GM12873 (cell line): ENCODE data around the gene CCR6.

Experiments used
- CTCF ChIP-seq: IDR thresholded peaks from 2 replicates; pipeline ENCODE4 v1.5.1; 2012; ENCODE audit warnings: low read depth, mild to moderate bottlenecking, moderate library complexity, low read length, control low read depth; ENCODE audit not compliant: insufficient read depth; ENCODE audit errors: missing control alignments

The CCR6 gene

GRCh38 chr6:167122827-167123657 is at the start of gene CCR6:
CCR6 (plus strand) TSS chr6:167123096; CDS start chr6:167136135, 13,039 bp downstream.
- TF ChIP-seq CTCF, result no peak

DNA sequence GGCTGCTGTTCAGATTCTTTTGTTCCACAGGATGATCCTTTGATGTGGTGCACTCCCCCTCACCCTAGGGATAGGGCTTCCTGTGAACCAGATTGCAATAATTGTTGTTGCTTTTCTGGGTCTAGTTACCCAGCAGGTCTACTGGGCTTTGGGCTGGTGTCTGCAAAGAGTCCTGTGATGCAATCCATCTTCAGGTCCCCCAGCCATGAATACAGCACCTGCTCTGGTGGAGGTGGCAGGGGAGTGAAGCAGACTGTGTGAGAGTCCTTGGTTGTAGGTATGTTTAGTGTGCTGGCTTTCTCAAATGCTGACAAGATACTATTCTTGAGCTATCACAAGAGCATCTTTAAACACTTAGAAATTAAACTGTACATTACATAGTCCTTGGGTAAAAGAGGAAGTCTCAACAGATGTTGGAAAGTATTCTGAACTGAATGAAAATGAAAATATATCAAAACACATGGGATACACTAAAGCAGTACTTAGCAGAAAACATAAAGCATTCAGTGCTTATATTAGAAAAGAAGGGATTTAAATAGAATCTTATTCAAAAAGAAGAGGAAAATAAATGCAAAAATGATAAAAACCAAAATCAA is 49.1 kb upstream of the CCR6 start:
- TF ChIP-seq CTCF, result no peak

DNA sequence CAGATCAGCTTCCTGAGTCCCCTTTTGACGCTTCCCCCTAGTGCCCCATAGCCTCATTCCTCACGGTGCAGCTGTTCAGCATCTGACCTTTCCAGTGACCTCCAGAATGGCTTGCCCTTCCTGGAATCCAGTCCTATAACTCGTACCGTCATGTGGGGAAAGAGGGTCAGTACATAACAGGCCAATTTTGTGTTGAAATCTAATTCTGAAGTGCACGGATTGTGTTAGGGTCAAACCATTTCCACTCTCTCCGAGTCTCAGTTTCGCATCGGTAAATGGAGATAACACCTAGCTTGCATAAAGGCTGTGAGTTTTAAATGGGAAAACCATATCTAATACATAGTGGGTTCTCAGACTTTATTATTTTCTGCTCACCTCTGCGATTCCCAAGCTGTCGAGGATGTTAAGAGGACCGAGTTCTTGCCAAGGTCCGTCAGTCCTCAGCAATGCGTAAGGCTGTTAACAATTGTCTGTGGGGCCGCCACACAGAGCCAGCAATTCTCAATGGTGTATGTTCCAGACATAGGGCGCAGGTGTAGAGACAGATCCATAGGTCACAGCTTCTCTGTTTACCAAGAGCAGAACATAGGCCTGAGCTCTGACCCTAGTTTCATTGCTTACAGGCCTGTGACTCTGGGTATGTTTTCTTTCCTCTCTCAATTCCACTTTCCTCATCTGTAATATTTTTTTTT is 45.5 kb upstream of the CCR6 start:
- TF ChIP-seq CTCF, result no peak

- TF ChIP-seq CTCF, result no peak
Observed at GRCh38 chr6:167078745-167079144, 44.2 kb upstream of the CCR6 start.

GRCh38 chr6:167079853-167080297 is 43.0 kb upstream of the CCR6 start:
- TF ChIP-seq CTCF, result peak; percentile 80

- no peak for TF ChIP-seq CTCF
Observed at GRCh38 chr6:167087857-167088354, 35.0 kb upstream of the CCR6 start.

DNA sequence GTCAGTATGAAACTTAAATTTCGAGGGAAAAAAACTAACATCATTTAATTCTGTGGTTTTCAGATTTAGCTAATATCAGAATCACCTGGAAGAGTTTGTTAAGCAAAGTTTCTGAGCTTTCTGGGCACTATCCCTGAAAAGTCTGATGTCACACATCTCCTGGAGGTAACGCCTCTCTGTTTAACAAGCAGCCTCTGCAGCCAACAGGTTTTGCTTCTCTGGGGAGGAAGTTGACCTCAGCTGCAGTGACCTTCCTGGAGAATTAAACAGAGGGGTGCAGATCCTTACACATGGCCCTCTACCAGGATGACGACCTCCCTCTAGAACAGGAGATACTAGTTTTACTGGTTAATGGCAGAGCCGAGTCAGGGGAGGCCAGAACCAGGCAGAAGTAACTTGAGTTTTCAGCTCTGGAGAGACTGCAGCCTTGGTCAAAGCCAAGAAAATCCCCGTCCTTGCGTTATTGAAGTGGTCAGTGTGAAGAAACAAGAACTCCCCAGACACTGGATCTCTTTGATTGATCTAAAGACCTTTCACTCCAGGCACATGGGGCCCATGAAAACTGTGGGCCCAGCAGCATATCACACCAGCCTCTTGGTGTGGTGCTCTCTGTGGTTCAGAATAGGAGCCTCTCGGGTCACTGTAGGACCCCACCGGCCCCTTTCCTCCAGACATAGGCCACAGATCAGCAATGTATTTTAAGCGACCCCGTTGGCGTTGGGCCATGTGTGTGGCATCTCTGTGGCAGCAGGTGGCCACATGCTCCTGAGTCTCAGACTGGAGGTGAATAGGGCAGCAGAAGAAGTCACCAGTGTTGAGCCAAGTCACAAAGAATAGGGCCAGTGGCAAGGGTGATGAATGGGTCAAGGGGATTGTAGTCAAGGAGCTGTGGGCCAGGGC is 33.4 kb upstream of the CCR6 start:
- no peak for TF ChIP-seq CTCF
